ENCODE results near the gene DHX16. TPM values are rescaled to one million over a fixed set of nuclear protein-coding genes. Genes with fewer than 3 reads are reported as not detected.

The DHX16 gene
- total and polyA plus RNA-seq, 9 of the 15 experiments (the other 6 are each of a cell fraction or from before 2014, with no cell fraction given), result 14.6 to 66.1 (median 47.5) TPM

DNA sequence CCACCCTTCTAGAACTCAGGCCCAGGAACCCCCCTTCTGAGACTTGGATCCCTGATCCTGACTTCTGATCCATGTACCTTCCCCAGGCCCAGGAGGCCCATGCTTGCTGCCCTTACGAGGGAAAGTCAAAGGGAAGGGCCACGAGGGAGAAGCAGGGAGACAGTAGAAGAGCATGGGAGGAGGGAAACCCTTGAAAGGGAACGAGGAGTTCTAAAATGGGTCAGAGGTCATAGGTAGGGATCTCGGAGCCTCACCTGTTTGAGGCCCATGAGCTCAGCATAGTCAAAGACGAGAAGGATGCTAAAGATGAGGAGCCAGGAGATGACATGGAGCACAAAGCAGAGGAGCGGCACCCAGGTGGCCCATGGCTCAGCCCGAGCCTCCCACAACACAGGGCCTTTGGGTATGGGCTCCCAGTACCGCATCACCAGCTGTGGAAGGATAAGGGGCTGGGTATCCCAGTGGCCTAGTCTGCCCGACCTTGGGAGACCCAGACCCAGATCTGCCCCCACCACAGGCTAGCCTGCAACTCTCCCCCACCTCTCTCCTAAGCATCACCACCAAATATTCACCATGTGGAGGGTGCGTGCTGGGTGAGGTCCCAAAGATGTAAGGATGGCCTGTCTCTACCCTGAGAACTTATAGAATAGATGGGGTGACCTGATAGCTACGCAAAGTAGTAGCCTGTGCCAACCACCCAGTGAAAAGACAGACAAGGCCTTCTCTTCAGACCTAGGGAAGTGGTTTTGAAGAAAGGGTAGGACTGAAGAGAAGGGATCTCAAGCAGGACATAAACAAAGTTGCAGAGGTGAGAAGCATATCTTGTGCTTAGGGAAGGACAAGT lies 16.4 kb upstream of the DHX16 start:
- Histone ChIP-seq H3K9me1 (ENCODE audit: control insufficient read depth, insufficient read depth, low read length) (no peaks in the 10 kb centered on the region), H3K4me1 (replicated peaks in 1 of 2; ENCODE audit: control insufficient read depth in 2 of 2, insufficient read depth in 2 of 2, low read length in 2 of 2) (peaks cover 42 to 68% of the 10 kb centered on the region in 2 experiments), H3K79me2 (ENCODE audit: control insufficient read depth, insufficient read depth, low read length) (peaks cover 58% of the 10 kb centered on the region), H3K36me3 (ENCODE audit: control insufficient read depth, insufficient read depth, low read length) (peaks cover 8% of the 10 kb centered on the region; the same call in 2 of the 3 replicates), H4K20me1 (replicated peaks; ENCODE audit: control insufficient read depth, insufficient read depth, low read length) (no peaks in the 10 kb centered on the region), H3K27ac (ENCODE audit: extremely low read depth, low read depth, low read length) (peak overlapping the region; percentile 66), H3K27me3 (ENCODE audit: control insufficient read depth in 2 of 2, insufficient read depth in 2 of 2, low read length in 2 of 2) (no peaks in the 10 kb centered on the region), H2AFZ (ENCODE audit: low read depth, low read length) (no peak overlapping the region), H3K4me2 (ENCODE audit: insufficient read depth, low read length) (peak overlapping the region; percentile 95), H3K9me3 (replicated peaks; ENCODE audit: control insufficient read depth, insufficient read depth, low read depth, low read length) (no peaks in the 10 kb centered on the region), H3K4me3 (no peak overlapping the region), H3K9ac (ENCODE audit: insufficient read depth in 1 of 2, low read depth in 2 of 2, low read length in 2 of 2) (peak overlapping the region; percentile 74 to 92; a peak in 3 of 4 replicates)
- no TSS peak for BruUV-seq (replicated peaks)
- in situ Hi-C loops (cut with MboI) (no loop called here), intact Hi-C loops (cut with micrococcal nuclease) (loop anchor here (10.0 kb wide), 1 partner anchor 126 kb away; no protein-coding TSS in a partner anchor)
- CTCF ChIA-PET (ENCODE audit: low intra/inter-chr PET ratio), result no interaction called here
- DNase-seq (ENCODE audit: extremely low read depth in 1 of 4, low spot score in 3 of 4) (no peak), FAIRE-seq (no peak), ATAC-seq (no peak)
- POLR2A ChIA-PET, result interaction anchor here (0.7 to 23.5 kb wide), 6 partner anchors 7 to 74 kb away, joined by 3 to 524 read pairs (median 10); partner anchors contain the start of genes MDC1 and TUBB
- 71% methylated on average over 10 of the region's 11 CpGs for WGBS (ENCODE audit: insufficient coverage, low coverage, missing lambda C conversion rate)
- TF ChIP-seq, protein P1, sequence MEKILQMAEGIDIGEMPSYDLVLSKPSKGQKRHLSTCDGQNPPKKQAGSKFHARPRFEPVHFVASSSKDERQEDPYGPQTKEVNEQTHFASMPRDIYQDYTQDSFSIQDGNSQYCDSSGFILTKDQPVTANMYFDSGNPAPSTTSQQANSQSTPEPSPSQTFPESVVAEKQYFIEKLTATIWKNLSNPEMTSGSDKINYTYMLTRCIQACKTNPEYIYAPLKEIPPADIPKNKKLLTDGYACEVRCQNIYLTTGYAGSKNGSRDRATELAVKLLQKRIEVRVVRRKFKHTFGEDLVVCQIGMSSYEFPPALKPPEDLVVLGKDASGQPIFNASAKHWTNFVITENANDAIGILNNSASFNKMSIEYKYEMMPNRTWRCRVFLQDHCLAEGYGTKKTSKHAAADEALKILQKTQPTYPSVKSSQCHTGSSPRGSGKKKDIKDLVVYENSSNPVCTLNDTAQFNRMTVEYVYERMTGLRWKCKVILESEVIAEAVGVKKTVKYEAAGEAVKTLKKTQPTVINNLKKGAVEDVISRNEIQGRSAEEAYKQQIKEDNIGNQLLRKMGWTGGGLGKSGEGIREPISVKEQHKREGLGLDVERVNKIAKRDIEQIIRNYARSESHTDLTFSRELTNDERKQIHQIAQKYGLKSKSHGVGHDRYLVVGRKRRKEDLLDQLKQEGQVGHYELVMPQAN (IDR thresholded peaks at IDR 0.05; ENCODE audit: borderline replicate concordance), result no peak
- TF ChIP-seq, protein P2, sequence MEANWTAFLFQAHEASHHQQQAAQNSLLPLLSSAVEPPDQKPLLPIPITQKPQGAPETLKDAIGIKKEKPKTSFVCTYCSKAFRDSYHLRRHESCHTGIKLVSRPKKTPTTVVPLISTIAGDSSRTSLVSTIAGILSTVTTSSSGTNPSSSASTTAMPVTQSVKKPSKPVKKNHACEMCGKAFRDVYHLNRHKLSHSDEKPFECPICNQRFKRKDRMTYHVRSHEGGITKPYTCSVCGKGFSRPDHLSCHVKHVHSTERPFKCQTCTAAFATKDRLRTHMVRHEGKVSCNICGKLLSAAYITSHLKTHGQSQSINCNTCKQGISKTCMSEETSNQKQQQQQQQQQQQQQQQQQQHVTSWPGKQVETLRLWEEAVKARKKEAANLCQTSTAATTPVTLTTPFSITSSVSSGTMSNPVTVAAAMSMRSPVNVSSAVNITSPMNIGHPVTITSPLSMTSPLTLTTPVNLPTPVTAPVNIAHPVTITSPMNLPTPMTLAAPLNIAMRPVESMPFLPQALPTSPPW (CRISPR knock-in tag; IDR thresholded peaks at IDR 0.05), result no peak
- TF ChIP-seq MCM7 (IDR thresholded peaks at IDR 0.05) (no peak), KAT8 (IDR thresholded peaks at IDR 0.05; ENCODE audit: low read depth) (no peak), CBX2 (IDR thresholded peaks at IDR 0.05; ENCODE audit: insufficient read depth, low read length, poor library complexity, severe bottlenecking) (no peak), FOXK1 (CRISPR knock-in tag; IDR thresholded peaks at IDR 0.05; ENCODE audit: borderline replicate concordance) (no peak), SUPT5H (IDR thresholded peaks at IDR 0.05) (0 out of 2 replicates have a peak, but pooled peaks have one; percentile 17), ZFP30 (CRISPR knock-in tag; IDR thresholded peaks at IDR 0.05; ENCODE audit: borderline replicate concordance) (no peak), ZNF668 (CRISPR knock-in tag; IDR thresholded peaks at IDR 0.05) (no peak), CHD1 (IDR thresholded peaks at IDR 0.05; ENCODE audit: low read length) (peak; percentile 5)
- TF ChIP-seq, protein P3, sequence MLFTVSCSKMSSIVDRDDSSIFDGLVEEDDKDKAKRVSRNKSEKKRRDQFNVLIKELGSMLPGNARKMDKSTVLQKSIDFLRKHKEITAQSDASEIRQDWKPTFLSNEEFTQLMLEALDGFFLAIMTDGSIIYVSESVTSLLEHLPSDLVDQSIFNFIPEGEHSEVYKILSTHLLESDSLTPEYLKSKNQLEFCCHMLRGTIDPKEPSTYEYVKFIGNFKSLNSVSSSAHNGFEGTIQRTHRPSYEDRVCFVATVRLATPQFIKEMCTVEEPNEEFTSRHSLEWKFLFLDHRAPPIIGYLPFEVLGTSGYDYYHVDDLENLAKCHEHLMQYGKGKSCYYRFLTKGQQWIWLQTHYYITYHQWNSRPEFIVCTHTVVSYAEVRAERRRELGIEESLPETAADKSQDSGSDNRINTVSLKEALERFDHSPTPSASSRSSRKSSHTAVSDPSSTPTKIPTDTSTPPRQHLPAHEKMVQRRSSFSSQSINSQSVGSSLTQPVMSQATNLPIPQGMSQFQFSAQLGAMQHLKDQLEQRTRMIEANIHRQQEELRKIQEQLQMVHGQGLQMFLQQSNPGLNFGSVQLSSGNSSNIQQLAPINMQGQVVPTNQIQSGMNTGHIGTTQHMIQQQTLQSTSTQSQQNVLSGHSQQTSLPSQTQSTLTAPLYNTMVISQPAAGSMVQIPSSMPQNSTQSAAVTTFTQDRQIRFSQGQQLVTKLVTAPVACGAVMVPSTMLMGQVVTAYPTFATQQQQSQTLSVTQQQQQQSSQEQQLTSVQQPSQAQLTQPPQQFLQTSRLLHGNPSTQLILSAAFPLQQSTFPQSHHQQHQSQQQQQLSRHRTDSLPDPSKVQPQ (CRISPR knock-in tag; IDR thresholded peaks at IDR 0.05; ENCODE audit: borderline replicate concordance), result no peak
- TF ChIP-seq, protein P4, sequence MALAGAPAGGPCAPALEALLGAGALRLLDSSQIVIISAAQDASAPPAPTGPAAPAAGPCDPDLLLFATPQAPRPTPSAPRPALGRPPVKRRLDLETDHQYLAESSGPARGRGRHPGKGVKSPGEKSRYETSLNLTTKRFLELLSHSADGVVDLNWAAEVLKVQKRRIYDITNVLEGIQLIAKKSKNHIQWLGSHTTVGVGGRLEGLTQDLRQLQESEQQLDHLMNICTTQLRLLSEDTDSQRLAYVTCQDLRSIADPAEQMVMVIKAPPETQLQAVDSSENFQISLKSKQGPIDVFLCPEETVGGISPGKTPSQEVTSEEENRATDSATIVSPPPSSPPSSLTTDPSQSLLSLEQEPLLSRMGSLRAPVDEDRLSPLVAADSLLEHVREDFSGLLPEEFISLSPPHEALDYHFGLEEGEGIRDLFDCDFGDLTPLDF (CRISPR knock-in tag; IDR thresholded peaks at IDR 0.05), result no peak

All from K562 (cell line).